Smooth muscle cell (in vitro differentiated cells): ENCODE measurements around the gene CST7. TPM values are rescaled to one million over a fixed set of nuclear protein-coding genes. Genes with fewer than 3 reads are reported as not detected.

Experiments
- DNase-seq: peaks from one replicate; lab custom pipeline; 2025; ENCODE audit not compliant: unreplicated experiment; lab: John Stamatoyannopoulos, UW
- H2AFZ ChIP-seq: fragments of 200-600 bp; sonication (generic); 2 replicates; pipeline ENCODE4 v1.6.0; 2016; ENCODE audit warnings: antibody characterized with exemption, low read depth, mild to moderate bottlenecking
- H3F3A ChIP-seq: fragments of 200-600 bp; sonication (generic); 2 replicates; pipeline ENCODE4 v1.6.0; 2017; ENCODE audit warnings: antibody characterized with exemption, low read depth
- H3K27ac ChIP-seq: fragments of 200-600 bp; sonication (generic); 2 replicates; pipeline ENCODE4 v1.5.1; 2016; ENCODE audit warnings: low read depth, mild to moderate bottlenecking
- H3K27me3 ChIP-seq: fragments of 200-600 bp; sonication (generic); 2 replicates; pipeline ENCODE4 v1.6.1; 2016; ENCODE audit warnings: low read depth, mild to moderate bottlenecking
- H3K36me3 ChIP-seq: fragments of 200-600 bp; sonication (generic); 2 replicates; pipeline ENCODE4 v1.5.1; 2016; ENCODE audit warnings: low read depth
- H3K4me1 ChIP-seq: fragments of 200-600 bp; sonication (generic); 2 replicates; pipeline ENCODE4 v1.5.1; 2016; ENCODE audit warnings: low read depth
- H3K4me2 ChIP-seq: fragments of 200-600 bp; sonication (generic); 2 replicates; pipeline ENCODE4 v1.6.0; 2016; ENCODE audit warnings: mild to moderate bottlenecking
- H3K4me3 ChIP-seq: fragments of 200-600 bp; sonication (generic); 2 replicates; pipeline ENCODE4 v1.5.1; 2016; ENCODE audit warnings: mild to moderate bottlenecking
- H3K79me2 ChIP-seq: fragments of 200-600 bp; sonication (generic); 2 replicates; pipeline ENCODE4 v1.6.0; 2016; ENCODE audit warnings: low read depth, mild to moderate bottlenecking
- H3K9ac ChIP-seq: fragments of 200-600 bp; sonication (generic); 2 replicates; pipeline ENCODE4 v1.6.0; 2016; ENCODE audit warnings: low read depth
- H3K9me3 ChIP-seq: fragments of 200-600 bp; sonication (generic); replicated peaks from 2 replicates; pipeline ENCODE4 v1.5.1; 2016; ENCODE audit warnings: low read depth
- H4K20me1 ChIP-seq: fragments of 200-600 bp; sonication (generic); 2 replicates; pipeline ENCODE4 v1.6.0; 2016; ENCODE audit warnings: low read depth
- WGBS: methylation state at CpG from one replicate; pipeline ENCODE4 v1.1.7; 2016; ENCODE audit warnings: low lambda C conversion rate; 5-methylcytosine and 5-hydroxymethylcytosine counted together
- polyA plus RNA-seq: library from polyadenylated mRNA; unstranded; fragments of >200 nt; fragmentation: Nextera tagmentation; extraction: Ambion mirVana; gene quantifications from 2 replicates; pipeline ENCODE4 v1.2.1, GENCODE V29; 2016
- total RNA-seq: library from RNA; depleted of rRNA; stranded (reverse); fragments of >200 nt; gene quantifications from 2 replicates; pipeline ENCODE4 v1.2.3, GENCODE V29; 2014
- TF ChIP-seq, protein P1 (sequence below): fragments of 200-600 bp; sonication (generic); IDR thresholded peaks from 2 replicates; pipeline ENCODE4 v1.5.1; 2017; ENCODE audit warnings: borderline replicate concordance, mild to moderate bottlenecking, antibody characterized with exemption; ENCODE audit not compliant: insufficient read depth, poor library complexity, severe bottlenecking

Gene CST7
- total and polyA plus RNA-seq, 2 experiments from 2014 or later, result 1.8 TPM; not detected in 1

DNA sequence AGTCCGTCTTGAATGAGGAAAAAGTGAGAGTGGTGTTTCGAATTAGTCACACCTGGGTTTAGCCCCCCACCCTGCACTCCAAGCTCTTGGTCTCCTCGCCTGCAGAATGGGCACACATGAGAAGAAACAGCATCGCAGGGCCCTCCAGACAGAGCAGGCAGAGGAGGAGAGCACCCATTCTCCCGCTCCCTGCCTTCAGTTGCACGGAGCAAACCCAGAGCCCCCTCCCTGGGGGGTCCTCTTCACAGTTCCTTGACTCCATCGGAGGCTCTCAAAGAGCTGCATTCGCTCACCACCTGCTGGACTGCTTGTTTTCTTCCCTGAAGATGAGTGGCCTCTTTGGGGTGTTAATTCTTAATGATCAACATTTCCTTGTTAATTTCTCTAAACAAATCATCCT is 5.1 kb downstream of the CST7 start:
- Histone ChIP-seq H4K20me1 (no peaks in the 10 kb centered on the region), H3K79me2 (no peaks in the 10 kb centered on the region), H3K9me3 (no peaks in the 10 kb centered on the region), H3K36me3 (no peaks in the 10 kb centered on the region), H3K4me1 (peaks cover 4% of the 10 kb centered on the region), H3K4me3 (no peak overlapping the region), H3K27me3 (no peaks in the 10 kb centered on the region), H3K9ac (no peak overlapping the region), H3K4me2 (no peak overlapping the region), H2AFZ (no peak overlapping the region), H3F3A (no peaks in the 10 kb centered on the region), H3K27ac (no peak overlapping the region)
- WGBS, result 93% methylated on average over 8 of the region's 8 CpGs
- TF ChIP-seq, protein P1, sequence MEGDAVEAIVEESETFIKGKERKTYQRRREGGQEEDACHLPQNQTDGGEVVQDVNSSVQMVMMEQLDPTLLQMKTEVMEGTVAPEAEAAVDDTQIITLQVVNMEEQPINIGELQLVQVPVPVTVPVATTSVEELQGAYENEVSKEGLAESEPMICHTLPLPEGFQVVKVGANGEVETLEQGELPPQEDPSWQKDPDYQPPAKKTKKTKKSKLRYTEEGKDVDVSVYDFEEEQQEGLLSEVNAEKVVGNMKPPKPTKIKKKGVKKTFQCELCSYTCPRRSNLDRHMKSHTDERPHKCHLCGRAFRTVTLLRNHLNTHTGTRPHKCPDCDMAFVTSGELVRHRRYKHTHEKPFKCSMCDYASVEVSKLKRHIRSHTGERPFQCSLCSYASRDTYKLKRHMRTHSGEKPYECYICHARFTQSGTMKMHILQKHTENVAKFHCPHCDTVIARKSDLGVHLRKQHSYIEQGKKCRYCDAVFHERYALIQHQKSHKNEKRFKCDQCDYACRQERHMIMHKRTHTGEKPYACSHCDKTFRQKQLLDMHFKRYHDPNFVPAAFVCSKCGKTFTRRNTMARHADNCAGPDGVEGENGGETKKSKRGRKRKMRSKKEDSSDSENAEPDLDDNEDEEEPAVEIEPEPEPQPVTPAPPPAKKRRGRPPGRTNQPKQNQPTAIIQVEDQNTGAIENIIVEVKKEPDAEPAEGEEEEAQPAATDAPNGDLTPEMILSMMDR, result no peak
- DNase-seq, result no peak

DNA sequence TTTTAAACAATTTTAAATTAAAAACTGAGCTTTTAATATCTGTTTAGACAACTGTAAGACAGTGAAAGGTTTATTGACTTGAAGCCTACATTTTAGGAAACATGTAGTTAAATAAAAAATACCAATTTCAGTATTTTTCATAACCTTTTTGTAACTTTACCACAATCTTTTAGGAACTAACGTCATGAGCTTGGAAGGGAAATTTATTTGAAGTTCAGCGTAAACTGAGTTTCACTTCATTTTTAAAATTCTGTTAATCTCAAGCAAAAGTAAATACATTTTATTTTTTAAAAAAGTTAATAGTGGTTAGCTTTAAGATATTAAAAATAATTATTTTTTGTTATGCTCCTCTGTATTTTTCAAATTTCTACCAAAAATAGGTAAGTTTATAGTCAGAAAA is 5.5 kb downstream of the CST7 start:
- TF ChIP-seq, protein P1, result no peak
- H2AFZ ChIP-seq, result no peak overlapping the region
- H3K9me3 ChIP-seq, result no peaks in the 10 kb centered on the region
- no peak overlapping the region for H3K4me2 ChIP-seq
- no peaks in the 10 kb centered on the region for H3K27me3 ChIP-seq
- no peak for DNase-seq
- H3K27ac ChIP-seq, result no peak overlapping the region
- no peaks in the 10 kb centered on the region for H4K20me1 ChIP-seq
- no peak overlapping the region for H3K4me3 ChIP-seq
- peaks cover 4% of the 10 kb centered on the region for H3K4me1 ChIP-seq
- H3K9ac ChIP-seq, result no peak overlapping the region
- 99% methylated on average over 2 of the region's 2 CpGs for WGBS
- H3F3A ChIP-seq, result no peaks in the 10 kb centered on the region
- H3K79me2 ChIP-seq, result no peaks in the 10 kb centered on the region
- no peaks in the 10 kb centered on the region for H3K36me3 ChIP-seq

DNA sequence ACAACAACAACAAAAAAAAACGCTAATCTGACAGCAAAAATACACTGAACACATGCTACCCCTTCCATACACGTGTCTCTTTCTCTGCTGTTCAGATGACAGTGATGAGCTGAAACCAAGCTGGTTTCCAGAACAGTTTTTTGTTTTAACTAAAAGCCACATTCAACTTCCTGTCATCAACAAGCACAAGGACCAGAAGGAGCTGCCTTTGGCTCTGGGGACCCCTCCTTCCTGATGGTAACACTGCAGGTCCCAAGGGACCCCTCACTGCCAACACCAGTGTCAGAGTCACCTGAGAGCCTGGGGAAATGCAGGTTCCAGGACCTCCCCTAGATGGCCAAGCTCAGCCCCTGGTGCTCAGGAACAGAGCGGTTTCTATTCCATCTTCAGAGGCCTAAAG is 6.0 kb downstream of the CST7 start:
- 99% methylated on average over 3 of the region's 3 CpGs for WGBS
- no peaks in the 10 kb centered on the region for H3K79me2 ChIP-seq

More for the DNA sequence above, 6.0 kb downstream of the CST7 start:
- no peaks in the 10 kb centered on the region for H3K36me3 ChIP-seq
- H3K4me2 ChIP-seq, result no peak overlapping the region
- no peak overlapping the region for H3K27ac ChIP-seq
- no peak overlapping the region for H3K4me3 ChIP-seq
- no peaks in the 10 kb centered on the region for H3F3A ChIP-seq
- H3K9ac ChIP-seq, result no peak overlapping the region
- TF ChIP-seq, protein P1, result no peak
- H2AFZ ChIP-seq, result no peak overlapping the region
- peaks cover 4% of the 10 kb centered on the region for H3K4me1 ChIP-seq
- H3K27me3 ChIP-seq, result no peaks in the 10 kb centered on the region
- DNase-seq, result no peak
- H4K20me1 ChIP-seq, result no peaks in the 10 kb centered on the region
- no peaks in the 10 kb centered on the region for H3K9me3 ChIP-seq
